H1 (cell line): ENCODE measurements around the gene ZNF814. TPM values are rescaled to one million over a fixed set of nuclear protein-coding genes. Genes with fewer than 3 reads are reported as not detected.

Experiments used
- CTCF ChIA-PET: fragments of 300-600 bp; sonication (Branson Sonifier 250); formaldehyde crosslinking; loops from one replicate; lab custom pipeline; 2021; ENCODE audit not compliant: partially characterized antibody; lab: Charles Lee
- POLR2A ChIA-PET: fragments of 300-600 bp; sonication (Branson Sonifier 250); formaldehyde crosslinking; loops from one replicate; lab custom pipeline; 2021; ENCODE audit warnings: inconsistent platforms; ENCODE audit not compliant: partially characterized antibody; lab: Charles Lee
- DNase-seq, 2 experiments: peaks; one replicate each; pipeline versions ENCODE4 v3.0.0 to v3.0.0-alpha.2; 2010 to 2022; ENCODE audit warnings: low spot score in 2 of 2, low read depth in 1 of 2, mixed read lengths in 1 of 2
- FAIRE-seq: peaks from 2 replicates; lab custom pipeline; 2011; peaks lifted over from hg19 to GRCh38; lab: Jason Lieb, UNC
- H2AFZ ChIP-seq: 2 replicates; pipeline ENCODE4 v1.8.1; 2012; ENCODE audit warnings: low read length, inconsistent platforms
- H2AK5ac ChIP-seq: 2 replicates; pipeline ENCODE4 v1.6.1; 2013; ENCODE audit warnings: low read depth, low read length
- H2BK120ac ChIP-seq: replicated peaks from 2 replicates; pipeline ENCODE3; 2013; ENCODE audit warnings: low read depth, low read length, inconsistent platforms
- H2BK12ac ChIP-seq: 2 replicates; pipeline ENCODE4 v1.6.1; 2013; ENCODE audit warnings: low read depth, low read length
- H2BK15ac ChIP-seq: 2 replicates; pipeline ENCODE4 v1.6.1; 2013; ENCODE audit warnings: low read length
- H2BK20ac ChIP-seq: 2 replicates; pipeline ENCODE4 v1.6.1; 2013; ENCODE audit warnings: low read length
- H2BK5ac ChIP-seq: 2 replicates; pipeline ENCODE4 v1.6.1; 2013; ENCODE audit warnings: low read depth, low read length
- H3K14ac ChIP-seq: 2 replicates; pipeline ENCODE4 v1.6.1; 2013; ENCODE audit warnings: inconsistent platforms; ENCODE audit not compliant: insufficient read length
- H3K18ac ChIP-seq: 2 replicates; pipeline ENCODE4 v1.6.1; 2013; ENCODE audit warnings: low read length; ENCODE audit errors: extremely low read depth
- H3K23ac ChIP-seq: 2 replicates; pipeline ENCODE4 v1.6.1; 2013; ENCODE audit warnings: inconsistent platforms; ENCODE audit not compliant: insufficient read length
- H3K23me2 ChIP-seq: 2 replicates; pipeline ENCODE4 v1.6.1; 2013; ENCODE audit warnings: low read depth, low read length
- H3K27ac ChIP-seq: 2 replicates; pipeline ENCODE4 v1.6.1; 2011; ENCODE audit warnings: low read depth, low read length, inconsistent platforms
- H3K27me3 ChIP-seq, 4 experiments: replicated peaks in 1 of 4; 1 replicate in 1 of 4; 2 replicates in 3 of 4; pipeline versions ENCODE4 v1.6.1 to v1.8.1; 2011 to 2013; ENCODE audit warnings: low read length in 3 of 4, mild to moderate bottlenecking in 3 of 4, inconsistent platforms in 2 of 4, mixed read lengths in 2 of 4, moderate library complexity in 1 of 4; ENCODE audit not compliant: control insufficient read depth in 3 of 4, insufficient read depth in 3 of 4; ENCODE audit errors: extremely low read depth in 1 of 4
- H3K36me3 ChIP-seq, 4 experiments: 2 replicates each; pipeline versions ENCODE4 v1.6.1 to v1.8.1; 2011 to 2013; ENCODE audit warnings: mild to moderate bottlenecking in 4 of 4, low read length in 3 of 4, moderate library complexity in 2 of 4, control low read depth in 1 of 4, inconsistent platforms in 1 of 4; ENCODE audit not compliant: insufficient read depth in 4 of 4, control insufficient read depth in 2 of 4
- H3K4ac ChIP-seq: replicated peaks from 2 replicates; pipeline ENCODE3; 2013; ENCODE audit warnings: low read length, low read depth, mixed read lengths, inconsistent platforms; ENCODE audit not compliant: insufficient read length
- H3K4me1 ChIP-seq, 4 experiments: replicated peaks in 1 of 4; 1 replicate in 1 of 4; 2 replicates in 3 of 4; pipeline versions ENCODE4 v1.6.1 to v1.8.1; 2011 to 2013; ENCODE audit warnings: low read length in 3 of 4, inconsistent platforms in 2 of 4, mixed read lengths in 1 of 4; ENCODE audit not compliant: insufficient read depth in 4 of 4, control insufficient read depth in 3 of 4
- H3K4me2 ChIP-seq, 2 experiments: 2 replicates each; pipeline versions ENCODE4 v1.6.1 to v1.8.1; 2011 to 2013; ENCODE audit warnings: low read depth in 2 of 2, low read length in 2 of 2, control low read depth in 1 of 2, inconsistent platforms in 1 of 2, mild to moderate bottlenecking in 1 of 2; ENCODE audit not compliant: insufficient read depth in 1 of 2
- H3K4me3 ChIP-seq, 4 experiments: fragments of 200-600, 300-600 bp in 1 of 4; sonication (generic), shearing (Covaris generic), sonication (Bioruptor Twin) in 1 of 4; 2 replicates each; pipeline versions ENCODE4 v1.5.1 to v1.8.1; 2011 to 2016; ENCODE audit warnings: low read length in 4 of 4, low read depth in 3 of 4, control low read depth in 2 of 4, inconsistent platforms in 2 of 4, mild to moderate bottlenecking in 2 of 4, mixed read lengths in 1 of 4, moderate library complexity in 1 of 4; ENCODE audit not compliant: insufficient read depth in 2 of 4; ENCODE audit errors: extremely low read depth in 1 of 4
- H3K56ac ChIP-seq: replicated peaks from 2 replicates; pipeline ENCODE3; 2013; ENCODE audit warnings: low read depth, mild to moderate bottlenecking, mixed read lengths, low read length, inconsistent platforms; ENCODE audit not compliant: insufficient read length
- H3K79me1 ChIP-seq: 2 replicates; pipeline ENCODE4 v1.6.1; 2013; ENCODE audit warnings: low read depth, low read length, control low read depth
- H3K79me2 ChIP-seq, 2 experiments: 2 replicates each; pipeline versions ENCODE4 v1.6.1 to v1.8.1; 2012 to 2013; ENCODE audit warnings: low read length in 2 of 2, mild to moderate bottlenecking in 2 of 2, inconsistent platforms in 1 of 2; ENCODE audit not compliant: insufficient read depth in 2 of 2, control insufficient read depth in 1 of 2
- H3K9ac ChIP-seq, 4 experiments: replicated peaks in 1 of 4; 1 replicate in 1 of 4; 2 replicates in 3 of 4; pipeline versions ENCODE4 v1.6.1 to v1.8.1; 2011 to 2013; ENCODE audit warnings: low read depth in 3 of 4, low read length in 3 of 4, control low read depth in 2 of 4, mild to moderate bottlenecking in 2 of 4, moderate library complexity in 2 of 4, inconsistent platforms in 1 of 4; ENCODE audit errors: extremely low read depth in 1 of 4
- H3K9me3 ChIP-seq, 2 experiments: 2 replicates each; pipeline versions ENCODE4 v1.6.1 to v1.8.1; 2012 to 2013; ENCODE audit warnings: mild to moderate bottlenecking in 2 of 2, moderate library complexity in 2 of 2, control low read depth in 1 of 2, inconsistent platforms in 1 of 2, low read depth in 1 of 2, low read length in 1 of 2, mixed read lengths in 1 of 2; ENCODE audit not compliant: insufficient read depth in 2 of 2
- H4K20me1 ChIP-seq, 2 experiments: replicated peaks in 1 of 2; 2 replicates each; pipeline versions ENCODE3 to v1.8.1; 2011 to 2013; ENCODE audit warnings: inconsistent platforms in 2 of 2, low read length in 2 of 2, mild to moderate bottlenecking in 1 of 2; ENCODE audit not compliant: insufficient read depth in 2 of 2, control insufficient read depth in 1 of 2
- H4K5ac ChIP-seq: 2 replicates; pipeline ENCODE4 v1.6.1; 2013; ENCODE audit warnings: low read length, low read depth, mixed read lengths, inconsistent platforms; ENCODE audit not compliant: insufficient read length
- H4K8ac ChIP-seq: 2 replicates; pipeline ENCODE4 v1.8.0; 2013; ENCODE audit warnings: mild to moderate bottlenecking, moderate library complexity, low read length, inconsistent platforms; ENCODE audit not compliant: insufficient read depth; ENCODE audit errors: extremely low read depth
- H4K91ac ChIP-seq: replicated peaks from 2 replicates; pipeline ENCODE3; 2013; ENCODE audit warnings: low read length, mixed read lengths, inconsistent platforms; ENCODE audit not compliant: insufficient read length
- ATF3 ChIP-seq: IDR thresholded peaks from 2 replicates; pipeline ENCODE4 v1.6.1; 2011; ENCODE audit warnings: low read depth, mild to moderate bottlenecking, low read length; ENCODE audit not compliant: insufficient read depth
- BCL11A ChIP-seq, 2 experiments: IDR thresholded peaks; one replicate each; pipeline ENCODE4 v1.6.1; 2011; ENCODE audit warnings: low read depth in 2 of 2, low read length in 2 of 2, mild to moderate bottlenecking in 2 of 2
- CBX5 ChIP-seq: fragments of 300-800, 300-1000 bp; sonication (generic); IDR thresholded peaks from 2 replicates; pipeline ENCODE4 v1.7.1; 2016; ENCODE audit warnings: antibody characterized with exemption, low read length, low read depth
- CTCF ChIP-seq, 3 experiments: IDR thresholded peaks; 1 replicate in 2 of 3; 2 replicates in 1 of 3; pipeline versions ENCODE4 v1.5.1 to v1.6.1; 2011; ENCODE audit warnings: low read length in 3 of 3, mild to moderate bottlenecking in 3 of 3, inconsistent platforms in 2 of 3, low read depth in 1 of 3, moderate library complexity in 1 of 3; ENCODE audit not compliant: insufficient read depth in 1 of 3; ENCODE audit errors: control extremely low read depth in 1 of 3
- EGR1 ChIP-seq: IDR thresholded peaks from 2 replicates; pipeline ENCODE4 v1.6.1; 2011; ENCODE audit warnings: low read depth, low read length, borderline replicate concordance
- EP300 ChIP-seq, 2 experiments: IDR thresholded peaks; 1 replicate in 1 of 2; 2 replicates in 1 of 2; pipeline ENCODE4 v1.6.1; 2011 to 2012; ENCODE audit warnings: low read depth in 2 of 2, low read length in 2 of 2, mild to moderate bottlenecking in 2 of 2, borderline replicate concordance in 1 of 2, inconsistent platforms in 1 of 2, moderate library complexity in 1 of 2
- GABPA ChIP-seq: IDR thresholded peaks from 2 replicates; pipeline ENCODE4 v1.6.1; 2011; ENCODE audit warnings: mild to moderate bottlenecking, low read length, moderate library complexity, borderline replicate concordance; ENCODE audit not compliant: insufficient read depth
- POLR2A ChIP-seq, 2 experiments: IDR thresholded peaks; 1 replicate in 1 of 2; 2 replicates in 1 of 2; pipeline ENCODE4 v1.6.1; 2011; ENCODE audit warnings: low read depth in 2 of 2, low read length in 2 of 2, mild to moderate bottlenecking in 2 of 2; ENCODE audit errors: control extremely low read depth in 1 of 2
- SIRT6 ChIP-seq: IDR thresholded peaks from one replicate; pipeline ENCODE4 v1.7.1; 2012; ENCODE audit warnings: low read length, inconsistent platforms
- SRF ChIP-seq: IDR thresholded peaks from 2 replicates; pipeline ENCODE4 v1.6.1; 2011; ENCODE audit warnings: mild to moderate bottlenecking, low read depth, low read length, moderate library complexity
- WGBS, 2 experiments: shearing (Covaris generic) in 1 of 2; methylation state at CpG; one replicate each; pipeline versions ENCODE4 v1.1.6 to v1.1.7; 2013 to 2015; ENCODE audit warnings: low lambda C conversion rate in 2 of 2, mixed read lengths in 2 of 2, inconsistent platforms in 1 of 2, low coverage in 1 of 2, missing lambda C conversion rate in 1 of 2; ENCODE audit not compliant: insufficient replicate concordance in 2 of 2, insufficient coverage in 1 of 2, insufficient read length in 1 of 2; ENCODE audit errors: extremely low coverage in 1 of 2, missing lambda C conversion rate in 1 of 2; 5-methylcytosine and 5-hydroxymethylcytosine counted together
- polyA plus RNA-seq, 7 experiments: library from polyadenylated mRNA; depleted of rRNA in 3 of 7; stranded (reverse) in 5 of 7; unstranded in 2 of 7; fragments of >200 nt in 5 of 7; fragments of 200-250 nt in 2 of 7; gene quantifications; 1 replicate in 5 of 7; 2 replicates in 1 of 7; 4 replicates in 1 of 7; pipeline versions ENCODE4 v1.2.1 to v1.2.3, GENCODE V29; 2011 to 2013; ENCODE audit warnings: missing spikeins in 2 of 7, mixed read lengths in 2 of 7
- total RNA-seq: library from RNA; stranded (reverse); fragmentation: NEBNext Ultra II Directional; extraction: Animal tissue kit (Norgen Biotek cat#: 25700); gene quantifications from 2 replicates; pipeline ENCODE4 v1.2.1, GENCODE V29; 2021

ZNF814 gene
- total and polyA plus RNA-seq, 2 of the 8 experiments (the other 6 are each of a cell fraction or from before 2014, with no cell fraction given): 90.9 to 99.6 TPM

- no peak overlapping the region for H4K5ac ChIP-seq
- no peaks in the 10 kb centered on the region for H3K9me3 ChIP-seq
- no peaks in the 10 kb centered on the region for H3K79me1 ChIP-seq
- H3K4ac ChIP-seq: peak overlapping the region; percentile 8
- WGBS, 2 experiments: 81% methylated on average over 5 of the region's 5 CpGs; no CpG with 5 or more reads in 1 of the 2 experiments
- H3K27me3 ChIP-seq: no peaks in the 10 kb centered on the region
- no peak overlapping the region for H4K8ac ChIP-seq
- H3K4me1 ChIP-seq: peaks cover 6 to 21% (median 15%) of the 10 kb centered on the region in 4 experiments
- ChIA-PET POLR2A (interaction anchor here (0.6 to 3.4 kb wide), 7 partner anchors 14 to 49 kb away, joined by 3 to 10 read pairs (median 6); partner anchors contain the start of genes ZNF552, ZNF586 and ZNF587), CTCF (interaction anchor here (1.7 to 2.7 kb wide), 2 partner anchors 15 to 19 kb away, joined by 4 to 7 read pairs; no protein-coding TSS in a partner anchor)
- H3K4me3 ChIP-seq: peak overlapping the region in 1 of 4 experiments; percentile 20; a peak in 1 of 8 replicates
- H2BK12ac ChIP-seq: peak overlapping the region; percentile 60; the same call in 1 of the 2 replicates
- DNase-seq (no peak), FAIRE-seq (no peak)
- no peak overlapping the region for H3K56ac ChIP-seq
- H3K23ac ChIP-seq: no peak overlapping the region
- H2BK120ac ChIP-seq: no peak overlapping the region
- peak overlapping the region; percentile 35 to 38; a peak in 3 of 4 replicates for H3K4me2 ChIP-seq
- 0 out of 2 replicates have a peak overlapping the region, but pooled peaks have one; percentile 40 for H2BK20ac ChIP-seq
- no peak overlapping the region for H4K91ac ChIP-seq
- no peak overlapping the region for H2AFZ ChIP-seq
- no peak overlapping the region for H3K18ac ChIP-seq
- peaks cover 10% of the 10 kb centered on the region; the same call in 1 of the 2 replicates for H3K23me2 ChIP-seq
- H3K36me3 ChIP-seq: peaks cover 0 to 5% (median under 1%) of the 10 kb centered on the region in 4 experiments; a peak in 3 of 8 replicates
- H3K9ac ChIP-seq: no peak overlapping the region
- H3K27ac ChIP-seq: no peak overlapping the region
- H2BK5ac ChIP-seq: peak overlapping the region; percentile 1; the same call in 1 of the 2 replicates
- no peaks in the 10 kb centered on the region for H4K20me1 ChIP-seq
- H3K14ac ChIP-seq: no peak overlapping the region
- H2BK15ac ChIP-seq: no peak overlapping the region
- H2AK5ac ChIP-seq: no peak overlapping the region
- H3K79me2 ChIP-seq: no peaks in the 10 kb centered on the region
- TF ChIP-seq GABPA (no peak), BCL11A (IDR thresholded peaks at IDR 0.05; ENCODE audit: low read depth in 2 of 2, low read length in 2 of 2) (no peak), EP300 (IDR thresholded peaks at IDR 0.05; ENCODE audit: borderline replicate concordance in 1 of 2, low read depth in 2 of 2, low read length in 2 of 2) (no peak), CTCF (IDR thresholded peaks at IDR 0.05; ENCODE audit: control extremely low read depth in 1 of 3, insufficient read depth in 1 of 3, low read depth in 1 of 3, low read length in 3 of 3) (no peak), EGR1 (no peak), SRF (no peak), ATF3 (no peak), POLR2A (IDR thresholded peaks at IDR 0.05; ENCODE audit: control extremely low read depth in 1 of 2, low read depth in 2 of 2, low read length in 2 of 2) (no peak), CBX5 (no peak), SIRT6 (no peak)
Observed at GRCh38 chr19:57800696-57801095, 88.1 kb downstream of the ZNF814 start.
